Activated CD4-positive, alpha-beta memory T cell treated with anti-CD3 and anti-CD28 coated beads, Interleukin-2, amount 10 ng/mL, durations not matched to agents 7 days and 5 days (primary cell): ENCODE results near the gene SPINK7. TPM values are rescaled to one million over a fixed set of nuclear protein-coding genes. Genes with fewer than 3 reads are reported as not detected.

Experiments
- total RNA-seq, 2 experiments: library from RNA; stranded (reverse); gene quantifications; one replicate each; pipeline ENCODE4 v1.2.3, GENCODE V29; 2021

The SPINK7 gene
- total RNA-seq, 2 experiments from 2014 or later: not detected

Other genes starting within 250 kb of the SPINK7 start
- gene SPINK5, start 248.4 kb upstream of the SPINK7 start, total RNA-seq: not detected
- gene SPINK14, start 143.9 kb upstream of the SPINK7 start, total RNA-seq: not detected
- not detected for gene SPINK6, start 109.4 kb upstream of the SPINK7 start, total RNA-seq
- not detected for gene MARCOL, start 73.9 kb upstream of the SPINK7 start, total RNA-seq
- gene SPINK13, start 43.6 kb upstream of the SPINK7 start, total RNA-seq: not detected
- not detected for gene SPINK9, start 23.1 kb downstream of the SPINK7 start, total RNA-seq
- 10 to 100 TPM; 45.4 to 47.9 TPM for gene FBXO38, start 71.5 kb downstream of the SPINK7 start, total RNA-seq